Kidney epithelial cell (primary cell): ENCODE data around the gene RAB6B. TPM values are rescaled to one million over a fixed set of nuclear protein-coding genes. Genes with fewer than 3 reads are reported as not detected.

ENCODE experiments used
- DNase-seq: peaks from one replicate; pipeline ENCODE4 v3.0.0-alpha.2; 2010; ENCODE audit warnings: low read depth
- H3K27me3 ChIP-seq: 2 replicates; pipeline ENCODE4 v1.6.0; 2011; ENCODE audit warnings: low read length; ENCODE audit not compliant: control insufficient read depth, insufficient read depth
- H3K36me3 ChIP-seq: 2 replicates; pipeline ENCODE4 v1.5.1; 2011; ENCODE audit warnings: low read length; ENCODE audit not compliant: control insufficient read depth, insufficient read depth
- H3K4me3 ChIP-seq: 2 replicates; pipeline ENCODE4 v1.5.1; 2011; ENCODE audit warnings: low read depth, mild to moderate bottlenecking, control low read depth, low read length
- total RNA-seq: library from RNA; depleted of rRNA; stranded (reverse); fragments of >200 nt; gene quantifications from 2 replicates; pipeline ENCODE4 v1.2.3, GENCODE V29; 2015
- TF ChIP-seq, protein P1 (sequence below): IDR thresholded peaks from 2 replicates; pipeline ENCODE4 v1.5.1; 2011; ENCODE audit warnings: mild to moderate bottlenecking, moderate library complexity, low read length, control low read depth, inconsistent platforms; ENCODE audit not compliant: insufficient read depth, poor library complexity, severe bottlenecking

RAB6B gene
- total RNA-seq, 1 donor from 2014 or later = 4.4 TPM

DNA sequence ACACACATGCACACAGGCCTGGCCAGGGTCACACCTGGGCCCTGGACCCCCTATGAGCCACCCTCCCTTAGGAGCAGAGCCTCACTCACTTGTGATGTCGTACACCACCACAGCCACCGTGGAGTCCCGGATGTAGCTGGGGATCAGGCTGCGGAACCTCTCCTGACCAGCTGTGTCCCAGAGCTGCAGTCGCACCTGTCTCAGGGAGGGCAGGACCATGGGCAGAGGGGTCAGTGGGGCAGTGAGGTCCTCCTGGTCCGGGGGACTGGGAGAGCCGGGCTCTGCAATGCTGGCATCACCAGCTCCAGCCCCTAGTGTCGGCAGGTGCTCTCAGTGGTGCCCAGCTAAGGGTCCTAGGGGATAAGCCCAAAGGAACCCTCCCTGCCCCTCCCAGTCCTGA, 54.5 kb downstream of the RAB6B start:
- no peak overlapping the region for H3K4me3 ChIP-seq
- no peaks in the 10 kb centered on the region for H3K36me3 ChIP-seq
- DNase-seq = no peak
- no peaks in the 10 kb centered on the region for H3K27me3 ChIP-seq
- TF ChIP-seq, protein P1, sequence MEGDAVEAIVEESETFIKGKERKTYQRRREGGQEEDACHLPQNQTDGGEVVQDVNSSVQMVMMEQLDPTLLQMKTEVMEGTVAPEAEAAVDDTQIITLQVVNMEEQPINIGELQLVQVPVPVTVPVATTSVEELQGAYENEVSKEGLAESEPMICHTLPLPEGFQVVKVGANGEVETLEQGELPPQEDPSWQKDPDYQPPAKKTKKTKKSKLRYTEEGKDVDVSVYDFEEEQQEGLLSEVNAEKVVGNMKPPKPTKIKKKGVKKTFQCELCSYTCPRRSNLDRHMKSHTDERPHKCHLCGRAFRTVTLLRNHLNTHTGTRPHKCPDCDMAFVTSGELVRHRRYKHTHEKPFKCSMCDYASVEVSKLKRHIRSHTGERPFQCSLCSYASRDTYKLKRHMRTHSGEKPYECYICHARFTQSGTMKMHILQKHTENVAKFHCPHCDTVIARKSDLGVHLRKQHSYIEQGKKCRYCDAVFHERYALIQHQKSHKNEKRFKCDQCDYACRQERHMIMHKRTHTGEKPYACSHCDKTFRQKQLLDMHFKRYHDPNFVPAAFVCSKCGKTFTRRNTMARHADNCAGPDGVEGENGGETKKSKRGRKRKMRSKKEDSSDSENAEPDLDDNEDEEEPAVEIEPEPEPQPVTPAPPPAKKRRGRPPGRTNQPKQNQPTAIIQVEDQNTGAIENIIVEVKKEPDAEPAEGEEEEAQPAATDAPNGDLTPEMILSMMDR = no peak

DNA sequence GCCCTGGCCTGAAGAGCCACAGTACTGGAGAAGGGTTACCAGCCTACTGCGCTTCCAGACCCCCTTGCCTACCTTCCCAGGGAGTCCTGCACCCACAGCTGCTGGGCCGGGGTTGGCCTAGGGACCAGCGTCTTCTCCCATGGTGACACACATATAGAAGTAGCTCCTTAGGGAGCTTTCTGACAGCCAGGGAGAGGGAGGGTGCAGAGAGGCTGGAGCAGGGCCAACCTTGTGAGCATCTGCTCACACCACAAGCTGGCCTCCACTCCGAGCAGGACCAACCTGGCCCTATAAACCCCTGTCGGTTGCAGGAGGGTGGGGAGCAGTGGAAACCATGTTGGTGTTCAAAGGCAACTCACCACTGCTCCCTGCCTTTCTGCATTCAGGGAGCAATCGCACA, 54.9 kb downstream of the RAB6B start:
- TF ChIP-seq, protein P1 = no peak
- DNase-seq = no peak
- Histone ChIP-seq H3K27me3 (no peaks in the 10 kb centered on the region), H3K4me3 (no peak overlapping the region), H3K36me3 (no peaks in the 10 kb centered on the region)

DNA sequence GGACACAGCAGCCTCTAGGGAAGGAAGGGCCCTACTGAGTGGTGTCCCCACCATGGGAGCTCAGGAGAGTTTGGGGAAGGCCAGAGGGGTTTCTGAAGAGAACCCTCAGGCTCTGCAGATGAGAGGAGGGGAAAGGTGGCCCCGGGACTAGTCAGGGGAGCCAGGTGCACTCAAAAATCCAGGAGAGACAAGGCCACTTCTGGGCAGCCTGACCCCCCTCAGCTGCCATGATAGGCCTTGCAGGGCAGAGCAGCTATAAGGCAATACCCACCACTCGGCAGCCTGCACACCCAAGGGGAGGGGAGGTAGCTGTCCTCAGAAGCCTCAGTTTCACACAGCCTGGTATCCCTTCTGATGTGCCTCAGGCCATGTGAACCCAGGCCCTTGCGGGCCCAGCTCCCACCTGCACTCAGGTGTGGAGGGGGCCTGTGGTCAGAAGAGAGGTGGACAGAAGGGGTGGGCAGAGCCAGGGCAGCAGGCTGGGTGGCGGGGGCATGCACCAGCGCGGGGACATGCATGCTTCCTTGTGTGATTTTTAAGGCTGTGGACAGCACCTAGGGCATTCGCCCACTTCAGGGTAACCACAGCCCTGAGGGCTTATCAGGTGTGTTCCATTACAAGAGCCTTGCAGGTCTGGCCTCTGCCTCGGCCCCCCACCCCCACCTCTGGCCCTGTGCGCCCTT, 55.5 kb downstream of the RAB6B start:
- H3K36me3 ChIP-seq = no peaks in the 10 kb centered on the region
- no peak overlapping the region for H3K4me3 ChIP-seq
- no peak for DNase-seq
- H3K27me3 ChIP-seq = no peaks in the 10 kb centered on the region
- TF ChIP-seq, protein P1 = no peak

DNA sequence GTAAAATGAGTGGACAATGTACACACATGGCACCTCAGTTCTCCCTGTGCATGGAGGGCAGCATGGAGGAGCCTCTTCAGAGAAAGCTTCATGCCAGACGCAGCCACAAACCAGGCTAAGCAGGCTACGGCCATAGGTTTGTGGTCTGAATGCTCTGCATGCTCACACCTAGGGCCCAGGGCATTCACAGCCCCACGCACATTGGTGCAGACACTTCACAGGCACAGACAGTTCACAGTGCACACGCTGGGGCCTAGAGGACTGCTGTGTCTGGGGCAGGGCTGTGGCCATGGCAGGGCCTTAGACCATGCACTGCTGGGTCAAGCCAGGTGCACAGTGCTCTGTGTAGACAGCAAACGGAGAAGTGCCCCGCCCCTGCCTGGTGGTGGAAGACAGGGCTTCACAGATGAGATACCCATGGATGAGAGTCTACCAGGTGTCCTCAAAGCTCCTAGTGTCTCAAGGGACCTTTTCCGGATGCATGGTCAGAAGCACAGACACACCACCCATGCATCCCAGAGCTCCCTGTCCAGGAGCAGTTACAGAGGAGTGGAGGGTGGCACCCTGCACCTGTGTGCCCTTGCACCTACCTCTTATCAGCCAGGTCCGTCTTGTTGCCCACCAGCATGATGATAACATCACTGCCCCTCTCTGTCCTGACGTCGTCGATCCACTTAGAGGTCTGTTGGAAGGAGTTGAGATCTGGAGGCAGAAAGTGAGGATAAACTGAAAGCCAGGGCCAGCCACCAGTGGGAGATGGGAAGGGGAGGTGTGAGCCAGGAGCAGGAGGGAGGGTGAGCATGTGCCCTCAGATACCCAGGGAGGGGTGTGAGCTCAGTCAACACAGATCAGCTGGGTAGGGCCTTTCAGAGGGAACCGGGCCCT, 56.5 kb downstream of the RAB6B start:
- TF ChIP-seq, protein P1 = no peak
- Histone ChIP-seq H3K4me3 (no peak overlapping the region), H3K36me3 (no peaks in the 10 kb centered on the region), H3K27me3 (no peaks in the 10 kb centered on the region)
- DNase-seq = no peak

DNA sequence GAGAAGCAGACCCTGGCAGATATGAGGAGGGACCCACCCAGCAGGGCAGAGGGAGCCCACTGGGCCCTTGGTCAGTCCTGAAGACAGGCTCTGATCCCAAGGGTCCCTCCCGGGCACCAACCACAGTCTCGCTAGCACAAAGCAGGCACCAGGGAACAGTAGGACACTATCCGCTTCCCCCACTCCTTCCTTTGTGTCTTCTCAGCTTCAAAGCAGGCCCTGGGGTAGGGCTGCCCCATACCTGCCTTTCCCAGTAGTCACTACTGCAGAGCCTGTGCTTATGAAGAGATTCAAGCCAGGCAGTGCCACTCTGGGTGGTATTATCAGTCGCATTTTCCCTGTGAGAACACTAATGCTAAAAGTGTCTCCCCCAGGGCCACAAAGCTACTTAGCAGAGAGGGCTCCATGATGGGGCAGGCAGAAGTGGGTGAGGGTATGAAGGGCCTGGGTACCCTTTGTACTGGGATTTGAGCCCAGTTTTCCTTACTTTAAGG, 57.3 kb downstream of the RAB6B start:
- DNase-seq = no peak
- no peak overlapping the region for H3K4me3 ChIP-seq
- H3K27me3 ChIP-seq = no peaks in the 10 kb centered on the region
- TF ChIP-seq, protein P1 = no peak
- H3K36me3 ChIP-seq = no peaks in the 10 kb centered on the region
